GM10847 (cell line): ENCODE results near the gene RESP18.

Experiments used
- POLR2A ChIP-seq: IDR thresholded peaks from 2 replicates; pipeline ENCODE4 v1.6.1; 2011; ENCODE audit not compliant: insufficient read length; ENCODE audit errors: extremely low read depth

Gene RESP18

GRCh38 chr2:219332542-219332941 lies at the start of gene RESP18:
Gene RESP18 (minus strand): TSS chr2:219332744.
- TF ChIP-seq POLR2A: no peak

- TF ChIP-seq POLR2A: no peak
These were observed 48.9 kb upstream of the RESP18 start for GRCh38 chr2:219381448-219381847.

GRCh38 chr2:219380926-219381325 lies 48.4 kb upstream of the RESP18 start:
- TF ChIP-seq POLR2A: no peak

- no peak for TF ChIP-seq POLR2A
These were observed 45.8 kb upstream of the RESP18 start for GRCh38 chr2:219378163-219378851.

GRCh38 chr2:219369447-219369861 lies 36.9 kb upstream of the RESP18 start:
- TF ChIP-seq POLR2A: no peak

GRCh38 chr2:219368690-219369191 lies 36.2 kb upstream of the RESP18 start:
- no peak for TF ChIP-seq POLR2A

GRCh38 chr2:219362524-219363164 lies 30.1 kb upstream of the RESP18 start:
- TF ChIP-seq POLR2A: no peak

- no peak for TF ChIP-seq POLR2A
These were observed 29.5 kb upstream of the RESP18 start for GRCh38 chr2:219362072-219362471.

- no peak for TF ChIP-seq POLR2A
These were observed 25.9 kb upstream of the RESP18 start for GRCh38 chr2:219358170-219359075.

- no peak for TF ChIP-seq POLR2A
These were observed 24.3 kb upstream of the RESP18 start for GRCh38 chr2:219356834-219357233.

GRCh38 chr2:219354582-219354981 lies 22.0 kb upstream of the RESP18 start:
- no peak for TF ChIP-seq POLR2A

- no peak for TF ChIP-seq POLR2A
These were observed 20.6 kb upstream of the RESP18 start for GRCh38 chr2:219353129-219353528.

- TF ChIP-seq POLR2A: no peak
These were observed 20.0 kb upstream of the RESP18 start for GRCh38 chr2:219352448-219353023.

- TF ChIP-seq POLR2A: no peak
These were observed 18.2 kb upstream of the RESP18 start for GRCh38 chr2:219350710-219351221.

GRCh38 chr2:219350215-219350614 lies 17.7 kb upstream of the RESP18 start:
- no peak for TF ChIP-seq POLR2A
